HG03571 (cell line): ENCODE data around the gene PTPN9.
"Not testable (repeated sequence)": the region's sequence is repeated elsewhere in the genome, so short reads cannot be mapped to it uniquely, and the experiment has no call there.

Experiments used
- ATAC-seq: cut with Tn5 transposase; IDR thresholded peaks from one replicate; pipeline ENCODE4 v1.9.1; 2021; ENCODE audit not compliant: unreplicated experiment

Gene PTPN9

DNA sequence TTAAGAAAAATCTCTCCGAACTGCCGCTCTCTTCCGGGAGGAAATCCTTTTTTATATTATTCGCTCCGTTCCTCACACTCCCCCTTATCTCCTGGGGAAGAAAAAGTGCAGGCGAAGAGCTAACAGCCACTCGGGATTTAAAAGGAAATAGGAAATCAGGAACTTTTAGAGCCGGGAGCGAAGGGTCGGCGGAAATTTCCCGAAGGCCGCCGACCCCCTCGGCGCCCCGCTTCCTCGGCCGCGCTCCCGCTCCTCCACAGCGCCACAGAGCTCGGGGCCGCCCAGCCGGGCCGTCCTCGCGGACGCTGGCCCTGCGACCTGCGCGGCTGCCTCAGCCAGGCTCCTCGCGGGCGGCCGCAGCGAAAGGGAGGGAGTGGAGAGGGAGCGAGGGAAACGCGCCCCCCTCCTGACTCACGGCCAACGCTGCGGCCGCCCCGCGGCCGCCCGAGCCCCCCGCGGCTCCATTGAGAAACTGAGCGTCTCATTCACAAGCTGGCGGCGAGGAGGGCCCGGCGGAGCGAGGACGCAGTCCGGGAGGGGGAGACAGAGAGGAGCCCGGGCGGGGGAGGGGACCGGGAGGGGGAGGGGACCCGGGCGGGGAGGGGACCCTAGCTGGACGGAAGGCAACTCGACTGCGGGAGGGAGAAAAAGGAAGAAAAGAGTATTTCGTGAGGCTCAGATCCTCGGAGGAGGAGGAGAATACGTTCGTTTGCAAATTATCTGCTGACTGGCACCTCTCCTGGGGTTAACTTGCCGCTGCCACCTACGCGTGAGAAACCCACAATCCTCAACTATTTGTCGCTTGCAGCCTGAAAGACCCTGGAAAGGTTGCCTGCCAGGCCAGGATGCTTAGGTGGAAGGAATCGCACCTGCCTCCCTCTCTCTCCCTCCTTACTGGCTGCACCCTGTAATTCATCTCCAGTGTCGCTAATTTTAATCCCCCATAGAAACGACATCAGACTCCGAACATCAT is at the start of gene PTPN9:
Gene PTPN9, minus strand, starts transcription at position 368 of the 973 bp plus-strand sequence. CDS start 539 bp downstream, outside the sequence.
- no peak for ATAC-seq

DNA sequence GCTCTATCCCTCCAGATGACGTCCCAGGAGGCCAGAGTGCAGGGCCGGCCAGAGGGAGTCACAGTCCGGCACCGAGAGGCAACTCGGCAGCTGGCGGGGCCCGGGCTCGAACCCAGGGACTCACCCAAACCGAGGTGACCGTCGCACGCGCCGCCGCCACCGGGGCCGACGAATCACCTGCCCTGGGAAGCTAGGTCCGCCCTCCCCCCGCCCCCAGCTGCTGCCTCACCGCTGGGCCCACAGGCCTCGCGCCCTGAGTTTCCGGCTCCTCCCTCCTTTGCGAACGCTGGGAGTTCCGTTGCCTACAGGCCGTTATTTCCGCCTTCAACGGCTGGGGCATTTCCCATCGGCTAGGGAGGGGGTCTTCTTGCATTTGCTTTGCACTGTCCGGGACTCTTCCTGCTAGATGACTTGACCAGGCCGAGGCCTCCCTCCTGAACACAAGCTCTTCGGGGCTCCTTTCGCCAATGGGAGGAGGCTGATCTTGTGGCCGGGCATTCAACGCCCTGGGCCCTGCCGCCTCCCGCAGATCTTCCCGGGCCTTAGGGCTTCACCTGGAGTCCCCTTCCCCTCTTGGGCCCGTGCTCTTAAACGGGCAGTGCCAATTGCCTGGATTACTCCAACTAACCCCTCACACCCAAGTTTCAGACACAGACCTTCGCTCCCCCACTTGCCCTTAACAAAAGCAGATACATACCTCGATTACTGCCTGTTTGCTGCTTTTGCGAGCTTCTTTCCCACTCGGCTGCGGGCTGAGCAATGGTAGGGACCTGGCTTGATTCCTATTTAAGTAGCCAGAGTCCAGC is 46.6 kb upstream of the PTPN9 start, which contains the start of gene SNUPN:
Gene SNUPN, minus strand, starts transcription at position 184 of the 806 bp plus-strand sequence. CDS start 4,674 bp downstream, outside the sequence.
- ATAC-seq: peak; percentile 69

DNA sequence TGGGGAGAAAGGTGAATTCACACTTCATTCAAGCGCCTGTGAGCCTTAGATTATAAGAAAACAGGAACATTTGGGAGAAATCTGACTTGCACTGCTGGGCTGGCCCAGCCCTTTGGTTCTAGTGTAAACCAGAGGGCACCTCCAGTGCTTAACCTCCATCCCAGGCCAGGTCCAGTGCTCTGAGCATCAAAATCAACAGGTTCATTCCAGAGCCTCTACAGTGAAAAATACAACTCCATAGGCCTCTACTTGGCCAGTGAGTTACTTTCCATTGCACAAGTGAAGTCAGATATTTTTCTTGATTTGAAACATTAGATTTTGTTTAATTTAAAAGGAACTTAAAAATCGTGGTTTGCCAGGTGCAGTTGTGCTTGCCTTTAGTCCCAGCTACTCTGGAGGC is 43.4 kb upstream of the PTPN9 start:
- no peak for ATAC-seq

DNA sequence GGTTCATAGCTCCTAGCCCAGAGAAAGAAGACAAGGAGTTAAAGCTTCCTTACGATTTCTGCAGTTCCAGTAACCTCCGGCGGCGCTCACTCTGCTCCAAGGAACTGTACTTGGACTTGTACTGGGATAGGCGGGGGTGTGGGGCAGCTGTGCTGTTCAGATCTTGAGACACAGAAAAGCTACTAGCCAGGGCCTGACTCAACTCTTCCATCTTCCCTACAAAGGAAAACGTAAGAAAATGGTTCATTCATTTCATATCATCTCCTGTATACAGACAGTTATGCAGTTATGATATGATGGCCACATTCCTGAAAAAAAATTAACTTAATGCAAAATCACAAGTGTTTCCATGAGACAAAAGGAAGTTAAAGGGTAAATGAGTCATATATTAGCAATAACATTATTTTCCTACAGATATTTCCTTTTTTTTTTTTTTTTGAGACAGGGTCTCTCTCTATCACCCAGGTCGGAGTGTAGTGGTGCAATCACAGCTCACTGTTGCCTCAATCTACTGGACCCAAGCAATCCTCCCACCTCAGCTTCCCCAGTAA is 41.8 kb upstream of the PTPN9 start:
- no peak for ATAC-seq

DNA sequence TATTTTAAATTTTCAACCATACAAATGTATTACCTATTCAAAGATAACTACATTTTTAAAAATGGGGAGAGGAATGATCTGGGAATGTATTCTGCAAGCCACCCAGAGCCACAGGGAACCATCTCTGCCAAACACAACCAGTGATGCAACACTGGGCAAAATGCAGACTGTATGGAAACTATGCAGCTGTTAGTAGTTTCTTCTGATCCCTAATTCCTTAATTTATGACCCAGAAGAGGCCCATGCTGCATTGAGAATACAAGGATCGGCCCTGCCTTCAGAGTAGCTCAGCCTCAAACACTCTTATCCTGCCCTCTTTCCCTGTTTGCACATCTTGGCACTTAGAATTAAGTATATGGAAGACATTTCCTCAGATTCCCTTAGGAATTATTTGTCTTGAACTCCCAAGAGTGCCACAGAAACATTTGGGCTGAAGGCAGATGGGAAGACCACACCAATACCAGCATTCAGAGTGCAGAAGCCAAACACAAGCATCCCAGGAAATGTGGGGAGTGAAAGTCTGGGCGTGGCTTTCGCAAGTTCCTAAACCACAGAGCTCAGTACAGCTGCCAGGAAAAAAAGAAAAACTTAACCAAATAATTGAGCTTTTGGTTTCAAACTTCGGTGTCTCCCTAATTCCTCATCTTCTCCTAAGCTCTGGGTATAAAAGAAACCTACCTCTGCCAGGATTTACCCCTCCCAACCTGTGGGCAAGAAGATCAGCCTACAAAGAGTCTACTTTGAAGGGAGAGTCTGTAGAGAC is 41.1 kb upstream of the PTPN9 start:
- no peak for ATAC-seq

DNA sequence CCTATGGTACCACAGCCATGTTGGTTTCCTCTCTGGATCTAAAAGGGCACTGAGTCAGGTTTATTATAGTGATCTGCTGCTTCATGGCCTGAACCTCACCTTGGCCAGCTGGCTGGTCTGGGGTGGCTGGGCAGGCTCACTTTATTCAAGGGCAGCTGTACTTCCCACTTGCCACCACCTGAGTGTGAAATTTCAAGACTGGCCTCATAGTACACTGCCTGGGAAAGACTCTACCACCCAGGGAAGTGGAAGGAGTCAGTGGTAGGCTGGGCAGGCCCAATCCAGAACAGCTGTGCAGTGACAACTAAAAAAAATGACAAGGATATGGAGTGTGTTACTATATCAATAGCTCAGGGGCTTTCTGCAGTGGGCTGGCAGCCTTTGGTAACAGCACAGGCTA is 37.7 kb upstream of the PTPN9 start:
- ATAC-seq: no peak

DNA sequence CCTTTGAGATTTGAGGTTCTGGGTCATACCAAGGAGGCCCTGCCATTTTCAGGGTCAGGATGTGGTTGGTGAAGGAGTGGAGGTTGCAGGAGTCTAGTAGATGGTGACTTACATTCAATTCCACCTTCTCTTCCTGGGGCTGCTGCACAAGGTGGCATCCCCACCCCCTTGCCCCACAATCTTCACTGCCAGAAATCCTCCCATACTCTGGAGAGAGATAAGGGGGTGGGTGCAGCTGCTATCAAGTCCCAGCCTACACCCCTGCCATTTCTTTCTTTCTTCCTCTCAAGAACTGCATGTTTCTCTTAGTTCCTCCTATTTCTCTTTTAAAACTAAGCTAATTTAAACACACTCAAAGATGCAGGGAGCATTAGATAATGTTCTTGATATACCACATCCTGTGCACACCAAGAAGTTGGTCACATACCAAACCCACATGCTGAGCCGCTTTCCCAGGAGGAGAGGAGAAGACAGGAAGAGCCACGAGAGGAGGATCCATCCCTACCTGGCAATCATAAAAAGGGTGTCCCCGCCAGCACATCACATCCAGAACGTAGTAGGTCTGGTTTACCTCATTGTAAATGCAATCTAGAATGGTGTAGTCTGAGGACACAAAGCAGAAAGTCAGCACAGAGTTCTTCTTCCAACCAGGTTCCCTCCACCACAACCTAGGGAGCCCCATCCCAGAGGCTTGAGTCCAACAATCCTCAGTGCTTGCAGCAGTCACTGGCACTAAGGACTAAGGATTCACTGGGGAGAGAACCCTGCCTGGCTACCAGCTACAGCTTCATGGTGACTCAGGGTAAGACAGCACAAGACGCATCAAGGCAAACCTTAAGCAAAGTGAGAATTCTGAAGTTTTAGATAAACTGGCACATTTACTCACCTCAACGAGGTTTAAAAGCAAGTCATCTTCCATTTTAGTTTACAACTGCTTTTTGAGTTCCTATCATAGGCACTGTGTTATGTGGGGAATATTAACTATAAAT is 27.9 kb upstream of the PTPN9 start:
- no peak for ATAC-seq

DNA sequence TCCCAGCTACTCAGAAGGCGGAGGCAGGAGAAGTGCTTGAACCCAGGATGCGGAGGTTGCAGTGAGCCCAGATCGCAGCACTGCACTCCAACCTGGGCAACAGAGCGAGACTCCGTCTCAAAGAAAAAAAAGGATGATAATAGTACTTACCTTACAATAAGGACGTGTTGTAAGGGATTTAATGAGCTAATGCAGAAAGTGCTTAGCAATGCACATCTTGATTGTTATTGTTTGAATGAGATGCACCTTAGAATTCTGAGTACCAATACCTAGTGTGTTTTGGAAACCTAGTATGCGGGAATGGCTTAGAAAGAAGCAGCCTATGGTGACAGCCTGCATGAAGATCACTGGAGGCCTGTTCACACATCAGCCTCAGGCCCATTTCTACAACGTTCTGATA is 26.9 kb upstream of the PTPN9 start:
- ATAC-seq: no peak

DNA sequence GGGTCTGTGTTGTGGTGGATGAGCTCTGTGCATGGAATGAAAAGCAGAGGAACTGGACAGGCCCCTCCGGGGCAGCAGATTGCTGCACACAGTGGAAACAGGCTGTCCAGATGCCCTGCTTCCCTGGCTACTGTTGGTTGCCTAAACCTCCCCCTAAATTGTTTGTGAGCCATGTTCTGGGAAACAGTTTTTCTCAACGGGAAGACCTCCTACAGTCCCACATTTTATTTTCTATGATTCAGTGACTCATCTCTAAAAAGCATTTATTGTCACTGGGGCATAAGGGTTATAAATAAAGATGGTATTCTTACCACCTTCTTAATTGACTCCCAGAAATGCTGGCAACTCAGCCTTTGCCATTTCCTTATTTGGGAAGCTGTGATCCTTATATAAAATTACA is 20.3 kb upstream of the PTPN9 start:
- no peak for ATAC-seq

DNA sequence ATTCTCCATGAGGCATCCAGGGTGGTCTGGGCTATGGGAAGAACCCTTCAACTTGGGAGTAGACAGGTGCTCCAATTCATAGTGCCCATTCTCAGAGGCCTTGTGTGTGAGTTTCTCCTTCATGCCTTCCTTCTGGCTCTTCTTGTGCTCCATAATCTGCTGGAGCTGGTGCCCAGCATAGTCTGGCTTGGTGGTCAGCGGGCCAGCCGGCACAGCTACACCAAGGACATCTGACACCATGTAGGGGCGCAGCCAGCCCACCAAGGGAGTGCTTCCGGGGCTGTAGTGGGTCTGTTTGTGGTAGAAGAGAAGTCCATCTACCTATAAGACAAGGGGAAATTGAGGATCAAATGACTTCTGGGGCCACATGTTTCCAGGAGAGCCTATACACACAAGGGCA is 19.2 kb upstream of the PTPN9 start:
- ATAC-seq: no peak

DNA sequence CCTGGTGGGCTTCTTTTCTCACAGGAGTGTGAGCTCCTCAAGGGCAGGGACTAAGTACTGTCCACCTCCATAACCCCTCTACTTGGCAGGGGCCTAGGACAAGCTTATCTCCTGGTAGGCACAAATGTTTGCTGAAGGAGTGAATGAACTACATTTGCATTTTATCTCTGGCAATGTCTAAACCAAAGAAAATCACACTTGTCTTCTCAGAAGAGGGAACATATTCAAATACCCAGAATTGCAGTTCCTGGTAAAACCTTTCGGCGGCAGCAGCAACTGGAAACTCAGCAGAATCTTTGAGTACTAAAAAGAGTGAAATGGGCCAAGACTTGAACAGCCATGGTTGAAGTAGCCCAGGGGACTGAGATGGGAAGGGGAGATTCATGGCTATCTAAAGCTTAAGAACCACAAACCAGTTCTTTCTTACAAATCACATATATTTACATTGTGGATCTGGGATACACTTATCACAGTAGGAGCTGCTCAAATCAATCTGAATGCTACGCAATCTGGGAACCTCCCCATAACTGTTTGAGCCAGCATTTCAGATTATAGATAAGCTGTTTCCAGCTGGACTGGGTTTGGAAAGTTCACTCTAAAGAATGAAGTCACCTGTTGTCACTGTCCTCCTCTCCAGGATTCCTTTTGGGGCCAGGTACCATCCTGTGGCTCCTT is 18.7 kb upstream of the PTPN9 start:
- no peak for ATAC-seq

DNA sequence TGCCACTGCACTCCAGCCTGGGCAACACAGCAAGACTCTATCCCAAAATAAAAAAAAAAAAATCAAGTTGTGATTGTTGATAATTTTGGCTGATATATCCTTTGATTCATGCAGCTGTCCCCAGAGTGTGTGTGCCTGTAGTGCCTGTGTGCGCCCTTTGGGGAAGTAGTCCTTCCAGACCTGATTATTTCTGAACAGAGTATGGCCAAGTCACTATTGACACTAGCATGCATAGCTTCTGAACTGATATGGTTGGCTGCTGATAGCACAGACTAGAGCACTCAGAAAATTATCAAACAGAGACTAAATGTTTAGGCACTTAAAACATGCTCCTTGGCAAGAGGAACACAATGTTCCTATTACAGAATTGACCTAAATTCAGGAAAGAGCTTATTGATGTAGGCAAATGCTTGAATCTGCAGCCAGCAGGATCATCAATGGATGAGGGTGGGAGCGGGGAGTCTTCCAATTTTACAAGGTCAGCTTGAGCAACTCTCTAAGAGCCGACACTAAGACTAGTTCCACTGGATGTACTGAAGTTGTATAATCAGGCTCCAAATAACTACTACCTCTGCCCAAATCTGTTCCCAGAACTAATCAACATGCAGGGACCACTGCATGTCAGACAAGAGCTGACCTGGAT is 17.7 kb upstream of the PTPN9 start:
- ATAC-seq: no peak

DNA sequence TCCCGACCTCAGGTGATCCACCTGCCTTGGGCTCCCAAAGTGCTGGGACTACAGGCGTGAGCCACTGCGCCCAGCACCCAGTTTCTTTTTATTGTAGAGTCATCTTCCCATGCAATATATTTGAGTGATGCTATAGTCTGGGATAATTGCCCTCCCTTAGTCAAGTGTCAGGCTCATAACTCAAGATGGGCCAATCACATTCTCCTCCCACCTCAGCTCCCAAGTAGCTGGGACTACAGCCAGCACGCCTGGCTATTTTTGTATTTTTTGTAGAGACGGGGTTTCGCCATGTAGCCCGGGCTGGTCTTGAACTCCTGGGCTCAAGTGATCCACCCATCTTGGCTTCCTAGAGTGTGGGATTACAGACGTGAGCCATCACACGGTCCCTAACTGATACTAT is 15.2 kb upstream of the PTPN9 start:
- ATAC-seq: no peak

DNA sequence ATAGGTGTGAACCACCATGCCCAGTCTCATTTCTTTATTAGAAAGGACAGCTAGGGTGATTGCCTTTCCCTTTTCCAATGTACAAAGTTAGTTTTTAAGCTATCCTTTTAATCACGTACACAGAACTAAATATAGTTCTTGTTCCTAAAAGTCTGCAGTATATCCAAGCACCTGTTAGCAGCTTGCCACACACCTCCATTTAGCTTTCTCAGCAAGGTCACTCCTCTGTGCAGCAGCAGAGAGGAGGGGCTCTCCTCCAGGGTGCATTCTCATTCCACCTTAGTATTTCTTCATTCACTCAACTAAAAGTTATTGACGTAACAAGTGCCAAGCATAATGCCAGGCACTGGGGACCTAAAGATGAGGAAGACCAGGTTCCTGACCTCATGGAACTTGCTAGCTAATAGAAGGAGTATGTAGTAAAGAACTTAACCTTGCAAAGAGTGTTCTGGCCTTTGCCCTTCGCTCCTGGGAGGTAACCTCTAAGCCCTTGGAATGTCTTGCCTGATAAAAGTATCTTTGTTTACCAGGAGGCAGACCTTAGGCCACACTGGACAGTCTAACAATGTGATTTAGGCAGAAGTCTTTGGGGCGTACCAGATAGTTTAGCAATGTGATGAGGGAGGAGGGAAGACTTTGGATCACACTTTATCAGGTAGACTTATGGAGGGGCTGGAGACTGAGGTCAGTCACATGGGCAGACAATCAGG is 12.7 kb upstream of the PTPN9 start:
- no peak for ATAC-seq

DNA sequence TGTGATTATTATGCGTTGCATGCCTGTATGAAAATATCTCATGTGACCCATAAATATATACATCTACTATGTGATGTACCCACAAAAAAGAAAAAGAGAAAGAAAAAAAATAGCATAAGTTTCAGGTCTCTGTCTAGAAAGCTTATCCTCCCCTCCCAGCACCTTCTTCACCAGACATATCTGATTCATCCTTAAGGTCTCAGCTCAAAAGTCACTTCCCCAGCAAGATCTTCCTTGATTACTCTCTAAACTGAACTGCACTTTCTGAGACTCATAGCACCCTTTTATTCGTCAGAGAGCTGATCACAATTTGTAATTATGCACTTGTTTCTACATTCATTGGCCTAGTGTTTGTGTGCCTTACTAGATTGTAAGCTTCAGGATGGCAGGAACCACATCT is 11.1 kb upstream of the PTPN9 start:
- no peak for ATAC-seq

DNA sequence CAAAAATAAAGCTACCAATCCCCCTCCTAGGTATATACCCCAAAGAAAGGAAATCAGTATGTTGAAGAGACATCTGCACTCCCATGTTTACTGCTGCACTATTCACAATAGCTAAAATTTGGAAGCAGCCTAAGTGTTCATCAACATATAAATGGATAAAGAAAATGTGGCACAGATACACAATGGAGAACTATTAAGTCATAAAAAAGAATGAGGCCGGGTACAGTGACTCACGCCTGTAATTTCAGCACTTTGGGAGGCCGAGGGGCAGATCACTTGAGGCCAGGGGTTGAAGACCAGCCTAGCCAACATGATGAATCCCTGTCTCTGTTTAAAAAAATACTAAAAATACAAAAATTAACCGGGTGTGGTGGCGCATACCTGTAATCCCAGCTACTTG is 10.0 kb upstream of the PTPN9 start:
- no peak for ATAC-seq

DNA sequence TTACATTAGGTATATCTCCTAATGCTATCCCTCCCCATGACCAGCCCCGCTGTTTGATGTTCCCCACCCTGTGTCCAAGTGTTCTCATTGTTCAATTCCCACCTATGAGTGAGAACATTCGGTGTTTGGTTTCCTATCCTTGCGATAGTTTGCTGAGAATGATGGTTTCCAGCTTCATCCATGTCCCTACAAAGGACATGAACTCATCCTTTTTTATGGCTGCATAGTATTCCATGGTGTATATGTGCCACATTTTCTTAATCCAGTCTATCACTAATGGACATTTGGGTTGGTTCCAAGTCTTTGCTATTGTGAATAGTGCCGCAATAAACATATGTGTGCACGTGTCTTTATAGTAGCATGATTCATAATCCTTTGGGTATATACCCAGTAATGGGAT is 7.3 kb upstream of the PTPN9 start:
- ATAC-seq: not testable (repeated sequence)

DNA sequence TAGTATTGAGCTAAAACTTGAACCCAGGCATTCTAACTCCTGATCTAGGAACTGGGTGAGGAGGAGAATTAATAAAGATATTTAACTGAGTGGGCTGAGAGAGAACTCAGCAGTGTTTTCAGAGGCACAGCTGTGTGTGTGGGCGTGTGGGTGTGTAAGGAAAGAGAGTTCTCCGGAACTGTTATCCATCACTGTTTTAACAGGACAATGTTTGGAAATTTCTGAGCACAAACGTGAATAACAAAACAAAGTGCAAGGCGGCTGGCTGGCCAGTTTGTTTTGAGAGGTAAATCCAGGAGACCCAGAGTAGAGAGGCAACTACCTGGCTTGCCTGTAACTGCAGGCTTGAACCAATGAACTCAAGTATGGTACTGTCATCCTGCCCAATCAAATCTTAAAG is 5.0 kb upstream of the PTPN9 start:
- ATAC-seq: no peak
